WTC11 (cell line): ENCODE measurements around the gene GPR68. TPM values are rescaled to one million over a fixed set of nuclear protein-coding genes. Genes with fewer than 3 reads are reported as not detected.

Source experiments
- ATAC-seq: fragments of 200-7000 bp; cut with Tn5 transposase; 2 replicates; pipeline ENCODE4 v1.10.0; 2021; ENCODE audit warnings: mild to moderate bottlenecking, moderate library complexity
- CTCF ChIA-PET: fragments of 300-600 bp; sonication (Branson Sonifier 250); formaldehyde crosslinking; loops from one replicate; lab custom pipeline; 2021; ENCODE audit warnings: antibody characterized with exemption; lab: Charles Lee
- POLR2A ChIA-PET: fragments of 350-600 bp; sonication (Branson Sonifier 250); formaldehyde crosslinking; loops from one replicate; lab custom pipeline; 2021; ENCODE audit warnings: antibody characterized with exemption; lab: Charles Lee
- DNase-seq: peaks from one replicate; pipeline ENCODE4 v3.0.0; 2021; ENCODE audit warnings: low spot score
- H3K27ac Mint-ChIP-seq: 2 replicates; pipeline ENCODE4 v1.8.0; 2021; ENCODE audit warnings: mixed read lengths
- H3K27me3 Mint-ChIP-seq: 2 replicates; pipeline ENCODE4 v1.8.0; 2021; ENCODE audit warnings: low read depth, mild to moderate bottlenecking, moderate library complexity, mixed read lengths
- H3K36me3 Mint-ChIP-seq: 2 replicates; pipeline ENCODE4 v1.8.0; 2021; ENCODE audit warnings: mixed read lengths
- H3K4me1 Mint-ChIP-seq: 2 replicates; pipeline ENCODE4 v1.8.0; 2022; ENCODE audit warnings: mixed read lengths
- H3K4me3 Mint-ChIP-seq: 2 replicates; pipeline ENCODE4 v1.8.0; 2021; ENCODE audit warnings: mild to moderate bottlenecking, moderate library complexity, mixed read lengths
- H3K9me3 Mint-ChIP-seq: 2 replicates; pipeline ENCODE4 v1.8.0; 2021; ENCODE audit warnings: mixed read lengths
- ATF6 ChIP-seq: sonication (generic); formaldehyde crosslinking; IDR thresholded peaks from 2 replicates; pipeline ENCODE4 v1.8.1; 2023; ENCODE audit warnings: mild to moderate bottlenecking, missing genetic modification reagents
- E2F4 ChIP-seq: sonication (generic); formaldehyde crosslinking; IDR thresholded peaks from 2 replicates; pipeline ENCODE4 v1.8.1; 2022; ENCODE audit warnings: low read depth, mild to moderate bottlenecking, moderate library complexity, missing genetic modification reagents, borderline replicate concordance
- GABPB1 ChIP-seq: sonication (generic); formaldehyde crosslinking; IDR thresholded peaks from 2 replicates; pipeline ENCODE4 v1.8.1; 2023; ENCODE audit warnings: mild to moderate bottlenecking, missing genetic modification reagents
- IRF2 ChIP-seq: sonication (generic); formaldehyde crosslinking; IDR thresholded peaks from 2 replicates; pipeline ENCODE4 v1.8.0; 2022; ENCODE audit warnings: low read depth, missing genetic modification reagents, borderline replicate concordance
- KAT7 ChIP-seq: sonication (generic); formaldehyde crosslinking; IDR thresholded peaks from 2 replicates; pipeline ENCODE4 v1.8.1; 2023; ENCODE audit warnings: missing genetic modification reagents, mild to moderate bottlenecking, borderline replicate concordance
- PREB ChIP-seq: sonication (generic); formaldehyde crosslinking; IDR thresholded peaks from 2 replicates; pipeline ENCODE4 v1.8.1; 2022; ENCODE audit warnings: mild to moderate bottlenecking, missing genetic modification reagents, moderate library complexity, borderline replicate concordance
- SMAD3 ChIP-seq: sonication (generic); formaldehyde crosslinking; IDR thresholded peaks from 2 replicates; pipeline ENCODE4 v1.8.0; 2022; ENCODE audit warnings: missing genetic modification reagents, mild to moderate bottlenecking, borderline replicate concordance
- SP1 ChIP-seq: sonication (generic); formaldehyde crosslinking; conservative IDR thresholded peaks from 2 replicates; pipeline ENCODE4 v1.8.1; 2022; ENCODE audit warnings: missing genetic modification reagents
- TP53 ChIP-seq: sonication (generic); formaldehyde crosslinking; IDR thresholded peaks from 2 replicates; pipeline ENCODE4 v1.8.1; 2023; ENCODE audit warnings: mild to moderate bottlenecking, missing genetic modification reagents
- ZNF263 ChIP-seq: sonication (generic); formaldehyde crosslinking; IDR thresholded peaks from 2 replicates; pipeline ENCODE4 v1.8.1; 2022; ENCODE audit warnings: low read depth, mild to moderate bottlenecking, moderate library complexity, missing genetic modification reagents
- ZNF281 ChIP-seq: sonication (generic); formaldehyde crosslinking; IDR thresholded peaks from 2 replicates; pipeline ENCODE4 v1.8.0; 2023; ENCODE audit warnings: mild to moderate bottlenecking, missing genetic modification reagents
- ZNF425 ChIP-seq: fragments of 250-450 bp; sonication (Bioruptor Pico); conservative IDR thresholded peaks from 2 replicates; pipeline ENCODE4 v1.9.0; 2021; ENCODE audit warnings: mild to moderate bottlenecking
- ZNF512 ChIP-seq: sonication (generic); formaldehyde crosslinking; IDR thresholded peaks from 2 replicates; pipeline ENCODE4 v1.8.1; 2022; ENCODE audit warnings: missing genetic modification reagents, borderline replicate concordance
- total RNA-seq: library from RNA; stranded (reverse); gene quantifications from 3 replicates; pipeline ENCODE4 v1.2.3, GENCODE V29; 2021

GPR68 gene
- total RNA-seq, 1 experiment from 2014 or later = 0.28 TPM

- TF ChIP-seq ZNF281 (CRISPR knock-in tag) (no peak), SMAD3 (CRISPR knock-in tag) (no peak), GABPB1 (CRISPR knock-in tag) (no peak)
These were observed 57.9 kb downstream of the GPR68 start (continued) for GRCh38 chr14:91186515-91187066.

- ChIA-PET CTCF (interaction anchor here (0.7 to 3.7 kb wide), 2 partner anchors 8 to 12 kb away, joined by 3 to 23 read pairs; no protein-coding TSS in a partner anchor), POLR2A (interaction anchor here (0.7 kb wide), 1 partner anchor 153 kb away, joined by 3 read pairs; no protein-coding TSS in a partner anchor)
- Mint-ChIP-seq H3K4me1 (no peaks in the 10 kb centered on the region), H3K9me3 (no peaks in the 10 kb centered on the region), H3K4me3 (no peak overlapping the region), H3K27me3 (no peaks in the 10 kb centered on the region), H3K27ac (no peak overlapping the region), H3K36me3 (peaks cover 13% of the 10 kb centered on the region)
- DNase-seq (no peak), ATAC-seq (no peak)
- TF ChIP-seq ZNF512 (CRISPR knock-in tag) (no peak), TP53 (no peak), E2F4 (CRISPR knock-in tag) (no peak), KAT7 (CRISPR knock-in tag) (no peak), IRF2 (CRISPR knock-in tag) (no peak)
- TF ChIP-seq, all 79 proteins: peak for 0
These were observed 58.8 kb downstream of the GPR68 start for GRCh38 chr14:91185721-91186120.

GRCh38 chr14:91184559-91184958, 59.9 kb downstream of the GPR68 start:
- DNase-seq = no peak
- no peaks in the 10 kb centered on the region for H3K27me3 Mint-ChIP-seq
- no peaks in the 10 kb centered on the region for H3K9me3 Mint-ChIP-seq
- H3K4me3 Mint-ChIP-seq = no peak overlapping the region
- ChIA-PET CTCF (interaction anchor here (3.7 kb wide), 1 partner anchor 11 kb away, joined by 23 read pairs; no protein-coding TSS in a partner anchor), POLR2A (interaction anchor here (0.7 kb wide), 1 partner anchor 247 kb away, joined by 4 read pairs; no protein-coding TSS in a partner anchor)
- no peak for ATAC-seq
- TF ChIP-seq SP1 (CRISPR knock-in tag) = no peak
- no peak for TF ChIP-seq ZNF263
- no peak for TF ChIP-seq PREB (CRISPR knock-in tag)
- TF ChIP-seq ZNF425 (CRISPR knock-in tag) = no peak
- TF ChIP-seq ATF6 (CRISPR knock-in tag) = no peak
- H3K27ac Mint-ChIP-seq = no peak overlapping the region
- H3K4me1 Mint-ChIP-seq = no peaks in the 10 kb centered on the region
- peaks cover 13% of the 10 kb centered on the region for H3K36me3 Mint-ChIP-seq
